Measurements from ENCODE around the gene PRR18. TPM values are rescaled to one million over a fixed set of nuclear protein-coding genes. Genes with fewer than 3 reads are reported as not detected.

PRR18 gene
- total and polyA plus RNA-seq, 11 donors: 0.07 to 0.12 (median 0.10) TPM; not detected in 5

- Histone ChIP-seq H3K4me1 (peaks cover 0 to 74% (median 36%) of the 10 kb centered on the region in 12 donors), H3K9me3 (no peaks in the 10 kb centered on the region), H3K27me3 (no peaks in the 10 kb centered on the region), H3K4me3 (no peak overlapping the region), H3K36me3 (peaks cover 0 to 39% (median 26%) of the 10 kb centered on the region in 9 donors), H3K27ac (no peak overlapping the region)
- DNase-seq: no peak
- TF ChIP-seq, protein P1, sequence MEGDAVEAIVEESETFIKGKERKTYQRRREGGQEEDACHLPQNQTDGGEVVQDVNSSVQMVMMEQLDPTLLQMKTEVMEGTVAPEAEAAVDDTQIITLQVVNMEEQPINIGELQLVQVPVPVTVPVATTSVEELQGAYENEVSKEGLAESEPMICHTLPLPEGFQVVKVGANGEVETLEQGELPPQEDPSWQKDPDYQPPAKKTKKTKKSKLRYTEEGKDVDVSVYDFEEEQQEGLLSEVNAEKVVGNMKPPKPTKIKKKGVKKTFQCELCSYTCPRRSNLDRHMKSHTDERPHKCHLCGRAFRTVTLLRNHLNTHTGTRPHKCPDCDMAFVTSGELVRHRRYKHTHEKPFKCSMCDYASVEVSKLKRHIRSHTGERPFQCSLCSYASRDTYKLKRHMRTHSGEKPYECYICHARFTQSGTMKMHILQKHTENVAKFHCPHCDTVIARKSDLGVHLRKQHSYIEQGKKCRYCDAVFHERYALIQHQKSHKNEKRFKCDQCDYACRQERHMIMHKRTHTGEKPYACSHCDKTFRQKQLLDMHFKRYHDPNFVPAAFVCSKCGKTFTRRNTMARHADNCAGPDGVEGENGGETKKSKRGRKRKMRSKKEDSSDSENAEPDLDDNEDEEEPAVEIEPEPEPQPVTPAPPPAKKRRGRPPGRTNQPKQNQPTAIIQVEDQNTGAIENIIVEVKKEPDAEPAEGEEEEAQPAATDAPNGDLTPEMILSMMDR (IDR thresholded peaks at IDR 0.05): no peak
- TF ChIP-seq POLR2A (IDR thresholded peaks at IDR 0.05): no peak
- ATAC-seq: no peak
- intact Hi-C loops (cut with DNase I): no loop called here
- 94 to 97% (median 97%) methylated on average over 9 of the region's 9 CpGs for WGBS, 4 donors
Measured at GRCh38 chr6:166338854-166339253, 30.7 kb upstream of the PRR18 start.

DNA sequence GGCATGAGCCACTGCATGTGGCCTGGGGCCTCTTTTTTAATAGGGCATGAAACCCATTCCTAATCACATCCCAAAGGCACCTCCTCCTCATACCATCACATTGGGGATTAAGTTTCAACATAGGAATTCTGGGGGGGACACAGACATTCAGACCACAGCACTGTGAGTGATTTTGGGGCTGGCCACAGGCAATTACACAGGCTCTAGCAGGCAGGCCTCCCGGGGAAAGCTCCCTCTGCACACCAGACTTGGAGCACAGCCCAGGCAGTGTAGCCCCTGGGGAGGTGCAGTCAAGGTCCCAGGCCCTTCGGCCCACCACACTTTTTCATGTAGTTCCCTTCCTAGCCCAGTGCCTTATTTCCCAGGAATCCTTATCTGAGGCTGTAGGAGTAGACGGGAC lies 28.7 kb upstream of the PRR18 start:
- H3K4me3 ChIP-seq: no peak overlapping the region
- intact Hi-C loops (cut with DNase I): no loop called here
- no peak overlapping the region for H3K27ac ChIP-seq
- WGBS, 4 donors: 62 to 65% (median 64%) methylated on average over 2 to 3 of the region's 3 CpGs
- ATAC-seq (peak in 2 of 4 donors; percentile 28 to 33), DNase-seq (peak in 2 of 5 donors; percentile 29 to 40)
- no peaks in the 10 kb centered on the region for H3K27me3 ChIP-seq
- peaks cover 0 to 39% (median 26%) of the 10 kb centered on the region in 9 donors for H3K36me3 ChIP-seq
- TF ChIP-seq, protein P1 (IDR thresholded peaks at IDR 0.05): no peak
- no peak for TF ChIP-seq POLR2A (IDR thresholded peaks at IDR 0.05)
- no peaks in the 10 kb centered on the region for H3K9me3 ChIP-seq
- H3K4me1 ChIP-seq: peaks cover 0 to 73% (median 30%) of the 10 kb centered on the region in 12 donors

GRCh38 chr6:166335378-166336302 lies 27.4 kb upstream of the PRR18 start:
- intact Hi-C loops (cut with DNase I): no loop called here
- 85 to 87% (median 87%) methylated on average over 11 of the region's 11 CpGs for whole genome bisulfite sequencing, 4 donors
- no peaks in the 10 kb centered on the region for H3K27me3 ChIP-seq
- H3K9me3 ChIP-seq: no peaks in the 10 kb centered on the region
- H3K4me1 ChIP-seq: peaks cover 0 to 72% (median 26%) of the 10 kb centered on the region in 12 donors
- no peak for ATAC-seq
- H3K4me3 ChIP-seq: no peak overlapping the region
- H3K36me3 ChIP-seq: peaks cover 0 to 36% (median 24%) of the 10 kb centered on the region in 9 donors
- TF ChIP-seq, protein P1 (IDR thresholded peaks at IDR 0.05): no peak
- TF ChIP-seq POLR2A (IDR thresholded peaks at IDR 0.05): no peak
- no peak overlapping the region for H3K27ac ChIP-seq
- no peak for DNase-seq

DNA sequence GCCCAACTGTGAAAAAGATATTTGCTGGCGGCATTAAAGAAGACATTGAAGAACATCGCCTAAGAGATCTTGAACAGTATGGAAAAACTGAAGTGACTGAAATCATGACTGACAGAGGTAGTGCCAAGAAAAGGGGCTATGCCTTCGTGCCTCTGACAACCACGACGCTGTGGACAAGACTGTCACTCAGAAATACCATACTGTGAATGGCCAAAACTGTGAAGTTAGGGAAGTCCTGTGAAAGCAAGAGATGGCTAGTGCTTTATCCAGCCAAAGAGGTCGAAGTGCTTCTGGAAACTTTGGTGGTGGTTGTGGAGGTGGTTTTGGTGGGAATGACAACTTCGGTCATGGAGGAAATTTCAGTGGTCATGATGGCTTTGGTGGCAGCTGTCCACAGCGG lies 26.7 kb upstream of the PRR18 start:
- no peak overlapping the region for H3K4me3 ChIP-seq
- no peak for DNase-seq
- no peak overlapping the region for H3K27ac ChIP-seq
- no peak for ATAC-seq
- intact Hi-C loops (cut with DNase I): loop anchor here in 1 of 10 donors (5.0 kb wide), 1 partner anchor 62 kb away; no protein-coding TSS in a partner anchor
- H3K9me3 ChIP-seq: no peaks in the 10 kb centered on the region
- H3K27me3 ChIP-seq: no peaks in the 10 kb centered on the region
- 94 to 97% (median 96%) methylated on average over 8 of the region's 8 CpGs for WGBS, 4 donors
- H3K4me1 ChIP-seq: peaks cover 0 to 72% (median 26%) of the 10 kb centered on the region in 12 donors
- TF ChIP-seq, protein P1 (IDR thresholded peaks at IDR 0.05): no peak
- TF ChIP-seq POLR2A (IDR thresholded peaks at IDR 0.05): no peak
- H3K36me3 ChIP-seq: peaks cover 0 to 36% (median 24%) of the 10 kb centered on the region in 9 donors

All from heart left ventricle (tissue), 16 donors.